ENCODE data around the gene ABLIM2. TPM values are rescaled to one million over a fixed set of nuclear protein-coding genes. Genes with fewer than 3 reads are reported as not detected.

ABLIM2 gene
- total and polyA plus RNA-seq, 7 experiments from 2014 or later: 0.22 to 5.8 (median 3.1) TPM

- no peak overlapping the region for H3K27ac ChIP-seq (ENCODE audit: low read depth, low read length)
- Mint-ChIP-seq H3K36me3 (no peaks in the 10 kb centered on the region), H3K27me3 (peaks cover 0 to 6% (median 4%) of the 10 kb centered on the region in 5 donors), H3K27ac (no peak overlapping the region), H3K4me1 (peaks cover 0 to 2% (median 0%) of the 10 kb centered on the region in 7 donors), H3K4me3 (no peak overlapping the region), H3K9me3 (peaks cover 0 to 1% (median 0%) of the 10 kb centered on the region in 11 donors)
- ATAC-seq (no peak), DNase-seq (no peak)
- POLR2A ChIA-PET: interaction anchor here (1.6 kb wide), 1 partner anchor 11 kb away, joined by 5 read pairs; the partner anchor contains the start of gene ABLIM2
- no peaks in the 10 kb centered on the region for H3K27me3 ChIP-seq (ENCODE audit: control insufficient read depth in 2 of 2, insufficient read depth in 2 of 2, low read length in 2 of 2)
- H3K9me3 ChIP-seq (ENCODE audit: control insufficient read depth in 2 of 3, low read length in 3 of 3): no peaks in the 10 kb centered on the region
- intact Hi-C loops (cut with micrococcal nuclease): no loop called here
- no peaks in the 10 kb centered on the region for H3K4me1 ChIP-seq (ENCODE audit: control insufficient read depth in 2 of 2, insufficient read depth in 2 of 2, low read length in 2 of 2)
- CTCF ChIA-PET: no interaction called here
- no peak overlapping the region for H3K4me3 ChIP-seq (ENCODE audit: low read length)
- no peaks in the 10 kb centered on the region for H3K36me3 ChIP-seq (ENCODE audit: control insufficient read depth in 2 of 3, insufficient read depth in 3 of 3, low read length in 3 of 3)
Observed at GRCh38 chr4:8147231-8147970, 11.2 kb downstream of the ABLIM2 start.

DNA sequence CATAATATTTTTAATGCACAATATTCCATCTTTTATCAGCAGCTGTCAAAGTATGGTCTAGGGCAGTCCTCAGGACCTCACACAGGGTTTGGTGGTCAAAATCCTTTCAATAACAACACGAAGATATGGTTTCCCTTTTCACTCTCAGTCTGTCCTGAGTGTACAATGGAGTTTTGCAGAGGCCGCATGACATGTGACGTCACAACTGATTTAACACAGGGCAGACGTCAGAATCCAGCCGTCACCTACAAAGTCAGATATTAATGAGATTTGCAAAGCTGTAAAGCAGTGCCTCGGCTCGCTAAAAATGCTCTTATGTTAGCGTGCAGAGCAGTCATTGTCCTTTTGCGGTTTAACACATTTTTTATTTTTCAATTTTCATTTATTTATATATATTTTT lies 12.5 kb downstream of the ABLIM2 start:
- ATAC-seq (no peak), DNase-seq (no peak)
- Histone ChIP-seq H3K27ac (ENCODE audit: low read depth, low read length) (no peak overlapping the region), H3K27me3 (ENCODE audit: control insufficient read depth in 2 of 2, insufficient read depth in 2 of 2, low read length in 2 of 2) (no peaks in the 10 kb centered on the region), H3K4me1 (ENCODE audit: control insufficient read depth in 2 of 2, insufficient read depth in 2 of 2, low read length in 2 of 2) (no peaks in the 10 kb centered on the region), H3K36me3 (ENCODE audit: control insufficient read depth in 2 of 3, insufficient read depth in 3 of 3, low read length in 3 of 3) (no peaks in the 10 kb centered on the region), H3K9me3 (ENCODE audit: control insufficient read depth in 2 of 3, low read length in 3 of 3) (peaks cover 0 to 2% (median 0%) of the 10 kb centered on the region in 3 experiments), H3K4me3 (ENCODE audit: low read length) (no peak overlapping the region)
- H3K27me3 Mint-ChIP-seq: peaks cover 0 to 8% (median 5%) of the 10 kb centered on the region in 5 donors
- peaks cover 0 to 3% (median 0%) of the 10 kb centered on the region in 5 donors for H3K36me3 Mint-ChIP-seq
- POLR2A ChIA-PET: no interaction called here
- H3K4me1 Mint-ChIP-seq: peaks cover 0 to 2% (median 0%) of the 10 kb centered on the region in 7 donors
- CTCF ChIA-PET: no interaction called here
- intact Hi-C loops (cut with micrococcal nuclease): no loop called here
- no peak overlapping the region for H3K27ac Mint-ChIP-seq
- no peak overlapping the region for H3K4me3 Mint-ChIP-seq
- peaks cover 0 to 4% (median 3%) of the 10 kb centered on the region in 11 donors for H3K9me3 Mint-ChIP-seq

DNA sequence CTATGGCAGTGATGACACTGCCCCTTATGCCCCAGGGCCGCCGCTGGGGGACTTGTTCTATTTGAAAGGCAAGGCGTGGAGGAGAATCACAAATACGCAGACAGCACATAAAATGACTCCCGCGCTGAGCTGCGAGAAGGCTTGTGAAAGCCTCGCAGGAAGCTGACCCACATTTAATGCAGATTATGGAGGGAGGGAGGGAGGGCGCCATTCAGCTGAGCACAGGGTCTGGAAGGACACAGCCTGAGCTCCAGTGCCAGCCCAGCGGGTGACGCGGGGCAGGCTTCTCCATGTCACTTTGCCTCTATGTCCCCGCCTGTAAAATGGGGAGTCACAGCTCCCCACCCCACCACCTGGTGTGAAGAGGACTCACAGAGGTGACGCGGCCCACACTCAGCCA lies 14.3 kb downstream of the ABLIM2 start:
- Mint-ChIP-seq H3K4me3 (no peak overlapping the region), H3K27me3 (peaks cover 0 to 8% (median 5%) of the 10 kb centered on the region in 5 donors), H3K4me1 (peaks cover 0 to 2% (median 0%) of the 10 kb centered on the region in 7 donors), H3K9me3 (peaks cover 0 to 21% (median 9%) of the 10 kb centered on the region in 11 donors), H3K27ac (no peak overlapping the region), H3K36me3 (peaks cover 0 to 10% (median 4%) of the 10 kb centered on the region in 5 donors)
- ATAC-seq (no peak), DNase-seq (no peak)
- Histone ChIP-seq H3K36me3 (ENCODE audit: control insufficient read depth in 2 of 3, insufficient read depth in 3 of 3, low read length in 3 of 3) (no peaks in the 10 kb centered on the region), H3K4me3 (ENCODE audit: low read length) (no peak overlapping the region), H3K4me1 (ENCODE audit: control insufficient read depth in 2 of 2, insufficient read depth in 2 of 2, low read length in 2 of 2) (no peaks in the 10 kb centered on the region), H3K27ac (ENCODE audit: low read depth, low read length) (no peak overlapping the region), H3K27me3 (ENCODE audit: control insufficient read depth in 2 of 2, insufficient read depth in 2 of 2, low read length in 2 of 2) (no peaks in the 10 kb centered on the region), H3K9me3 (ENCODE audit: control insufficient read depth in 2 of 3, low read length in 3 of 3) (peaks cover 0 to 3% (median 0%) of the 10 kb centered on the region in 3 experiments)
- intact Hi-C loops (cut with micrococcal nuclease): no loop called here
- ChIA-PET CTCF (no interaction called here), POLR2A (no interaction called here)

GRCh38 chr4:8143392-8144140 lies 15.0 kb downstream of the ABLIM2 start:
- POLR2A ChIA-PET: no interaction called here
- CTCF ChIA-PET: no interaction called here
- H3K27me3 ChIP-seq (ENCODE audit: control insufficient read depth in 2 of 2, insufficient read depth in 2 of 2, low read length in 2 of 2): no peaks in the 10 kb centered on the region
- no peak overlapping the region for H3K27ac Mint-ChIP-seq
- H3K4me3 ChIP-seq (ENCODE audit: low read length): no peak overlapping the region
- intact Hi-C loops (cut with micrococcal nuclease): no loop called here
- no peak overlapping the region for H3K4me3 Mint-ChIP-seq
- peaks cover 0 to 8% (median 5%) of the 10 kb centered on the region in 5 donors for H3K27me3 Mint-ChIP-seq
- H3K36me3 Mint-ChIP-seq: peaks cover 0 to 12% (median 5%) of the 10 kb centered on the region in 5 donors
- DNase-seq: no peak
- H3K4me1 Mint-ChIP-seq: peaks cover 0 to 2% (median 0%) of the 10 kb centered on the region in 7 donors
- H3K9me3 ChIP-seq (ENCODE audit: control insufficient read depth in 2 of 3, low read length in 3 of 3): peaks cover 0 to 3% (median 0%) of the 10 kb centered on the region in 3 experiments
- no peak overlapping the region for H3K27ac ChIP-seq (ENCODE audit: low read depth, low read length)
- no peaks in the 10 kb centered on the region for H3K36me3 ChIP-seq (ENCODE audit: control insufficient read depth in 2 of 3, insufficient read depth in 3 of 3, low read length in 3 of 3)
- ATAC-seq: no peak
- H3K9me3 Mint-ChIP-seq: peaks cover 0 to 25% (median 11%) of the 10 kb centered on the region in 11 donors
- no peaks in the 10 kb centered on the region for H3K4me1 ChIP-seq (ENCODE audit: control insufficient read depth in 2 of 2, insufficient read depth in 2 of 2, low read length in 2 of 2)

GRCh38 chr4:8142556-8142955 lies 16.1 kb downstream of the ABLIM2 start:
- DNase-seq (no peak), ATAC-seq (no peak)
- peaks cover 0 to 2% (median 0%) of the 10 kb centered on the region in 7 donors for H3K4me1 Mint-ChIP-seq
- peaks cover 0 to 8% (median 5%) of the 10 kb centered on the region in 5 donors for H3K27me3 Mint-ChIP-seq
- Histone ChIP-seq H3K36me3 (ENCODE audit: control insufficient read depth in 2 of 3, insufficient read depth in 3 of 3, low read length in 3 of 3) (no peaks in the 10 kb centered on the region), H3K27ac (ENCODE audit: low read depth, low read length) (no peak overlapping the region), H3K4me3 (ENCODE audit: low read length) (no peak overlapping the region), H3K4me1 (ENCODE audit: control insufficient read depth in 2 of 2, insufficient read depth in 2 of 2, low read length in 2 of 2) (no peaks in the 10 kb centered on the region), H3K9me3 (ENCODE audit: control insufficient read depth in 2 of 3, low read length in 3 of 3) (peaks cover 0 to 3% (median 0%) of the 10 kb centered on the region in 3 experiments), H3K27me3 (ENCODE audit: control insufficient read depth in 2 of 2, insufficient read depth in 2 of 2, low read length in 2 of 2) (no peaks in the 10 kb centered on the region)
- H3K27ac Mint-ChIP-seq: no peak overlapping the region
- ChIA-PET CTCF (interaction anchor here (0.8 kb wide), 1 partner anchor 49 kb away, joined by 3 read pairs; no protein-coding TSS in a partner anchor), POLR2A (no interaction called here)
- H3K9me3 Mint-ChIP-seq: peaks cover 0 to 31% (median 11%) of the 10 kb centered on the region in 11 donors
- peaks cover 0 to 14% (median 6%) of the 10 kb centered on the region in 5 donors for H3K36me3 Mint-ChIP-seq
- intact Hi-C loops (cut with micrococcal nuclease): no loop called here
- peak overlapping the region in 1 of 10 donors; percentile 56 for H3K4me3 Mint-ChIP-seq

- DNase-seq (no peak), ATAC-seq (no peak)
- Histone ChIP-seq H3K27ac (ENCODE audit: low read depth, low read length) (no peak overlapping the region), H3K9me3 (ENCODE audit: control insufficient read depth in 2 of 3, low read length in 3 of 3) (peaks cover 0 to 3% (median 0%) of the 10 kb centered on the region in 3 experiments), H3K4me3 (ENCODE audit: low read length) (no peak overlapping the region), H3K4me1 (ENCODE audit: control insufficient read depth in 2 of 2, insufficient read depth in 2 of 2, low read length in 2 of 2) (no peaks in the 10 kb centered on the region), H3K27me3 (ENCODE audit: control insufficient read depth in 2 of 2, insufficient read depth in 2 of 2, low read length in 2 of 2) (no peaks in the 10 kb centered on the region), H3K36me3 (ENCODE audit: control insufficient read depth in 2 of 3, insufficient read depth in 3 of 3, low read length in 3 of 3) (no peaks in the 10 kb centered on the region)
- H3K4me1 Mint-ChIP-seq: peaks cover 0 to 2% (median 0%) of the 10 kb centered on the region in 7 donors
- H3K4me3 Mint-ChIP-seq: no peak overlapping the region
- H3K27me3 Mint-ChIP-seq: peaks cover 0 to 8% (median 5%) of the 10 kb centered on the region in 5 donors
- ChIA-PET CTCF (interaction anchor here (0.8 kb wide), 1 partner anchor 50 kb away, joined by 3 read pairs; no protein-coding TSS in a partner anchor), POLR2A (no interaction called here)
- peaks cover 0 to 14% (median 6%) of the 10 kb centered on the region in 5 donors for H3K36me3 Mint-ChIP-seq
- H3K9me3 Mint-ChIP-seq: peaks cover 0 to 31% (median 11%) of the 10 kb centered on the region in 11 donors
- no peak overlapping the region for H3K27ac Mint-ChIP-seq
- intact Hi-C loops (cut with micrococcal nuclease): no loop called here
Observed at GRCh38 chr4:8141935-8142334, 16.7 kb downstream of the ABLIM2 start.
